ENCODE measurements around the gene WIPF3.

WIPF3 gene

DNA sequence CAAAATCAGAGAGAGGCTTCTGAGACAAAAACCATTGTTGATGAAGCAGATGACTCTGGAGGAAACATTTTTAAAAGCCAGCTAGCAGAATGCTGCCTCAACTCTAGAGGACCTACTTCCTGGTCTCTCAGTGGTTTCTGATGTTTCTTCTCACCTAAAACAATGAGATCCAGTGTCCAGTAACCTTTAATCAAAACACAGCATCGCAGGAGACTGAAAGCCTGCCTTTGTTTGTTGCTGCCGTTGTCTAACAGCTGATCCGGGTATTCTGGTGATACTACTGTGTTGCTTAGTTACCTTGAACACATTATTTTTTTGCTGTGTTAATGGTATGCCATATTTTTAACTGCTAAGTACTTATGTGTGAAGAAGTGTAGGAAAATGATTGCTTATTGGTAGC, 70.9 kb downstream of the WIPF3 start:
- DNase-seq (ENCODE audit: low spot score) = no peak
- TF ChIP-seq, protein P1, sequence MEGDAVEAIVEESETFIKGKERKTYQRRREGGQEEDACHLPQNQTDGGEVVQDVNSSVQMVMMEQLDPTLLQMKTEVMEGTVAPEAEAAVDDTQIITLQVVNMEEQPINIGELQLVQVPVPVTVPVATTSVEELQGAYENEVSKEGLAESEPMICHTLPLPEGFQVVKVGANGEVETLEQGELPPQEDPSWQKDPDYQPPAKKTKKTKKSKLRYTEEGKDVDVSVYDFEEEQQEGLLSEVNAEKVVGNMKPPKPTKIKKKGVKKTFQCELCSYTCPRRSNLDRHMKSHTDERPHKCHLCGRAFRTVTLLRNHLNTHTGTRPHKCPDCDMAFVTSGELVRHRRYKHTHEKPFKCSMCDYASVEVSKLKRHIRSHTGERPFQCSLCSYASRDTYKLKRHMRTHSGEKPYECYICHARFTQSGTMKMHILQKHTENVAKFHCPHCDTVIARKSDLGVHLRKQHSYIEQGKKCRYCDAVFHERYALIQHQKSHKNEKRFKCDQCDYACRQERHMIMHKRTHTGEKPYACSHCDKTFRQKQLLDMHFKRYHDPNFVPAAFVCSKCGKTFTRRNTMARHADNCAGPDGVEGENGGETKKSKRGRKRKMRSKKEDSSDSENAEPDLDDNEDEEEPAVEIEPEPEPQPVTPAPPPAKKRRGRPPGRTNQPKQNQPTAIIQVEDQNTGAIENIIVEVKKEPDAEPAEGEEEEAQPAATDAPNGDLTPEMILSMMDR (IDR thresholded peaks at IDR 0.05; ENCODE audit: extremely low read depth, insufficient read depth, missing control alignments) = no peak
- in situ Hi-C loops (cut with MboI; ENCODE audit: low pct_unique_long_range_greater_than_20kb, low sequenced_read_pairs, unreplicated experiment) = no loop called here

DNA sequence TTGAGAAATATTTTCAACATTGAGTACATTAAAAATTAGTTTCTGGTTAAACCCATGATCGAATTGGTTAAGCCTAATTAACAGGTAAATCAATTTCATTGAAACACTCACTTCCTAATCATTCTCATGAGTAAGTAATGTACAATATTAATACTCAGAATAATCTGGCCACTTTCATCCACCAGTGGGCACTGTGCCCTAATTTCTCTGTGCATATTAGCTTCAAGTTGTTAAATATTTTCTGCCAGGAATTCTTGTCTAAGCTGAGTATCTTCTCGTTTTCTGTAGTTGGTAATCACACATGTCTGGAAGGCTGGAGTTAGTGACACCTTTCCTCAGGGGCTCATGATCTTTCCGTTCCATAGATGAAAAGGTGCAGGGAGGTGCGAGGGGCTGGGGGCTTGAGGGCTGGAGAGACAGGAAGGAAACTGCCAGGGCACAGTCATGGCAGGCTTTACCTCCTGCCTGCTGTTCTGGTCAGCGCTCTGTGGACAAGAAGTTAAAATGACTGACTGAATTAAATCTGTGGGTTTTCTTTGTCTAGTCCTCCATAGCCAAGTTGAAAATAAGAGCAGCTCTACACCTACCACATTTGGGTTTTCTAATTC, 71.9 kb downstream of the WIPF3 start:
- no peak for DNase-seq (ENCODE audit: low spot score)
- TF ChIP-seq, protein P1 (IDR thresholded peaks at IDR 0.05; ENCODE audit: extremely low read depth, insufficient read depth, missing control alignments) = peak; percentile 58
- in situ Hi-C loops (cut with MboI; ENCODE audit: low pct_unique_long_range_greater_than_20kb, low sequenced_read_pairs, unreplicated experiment) = no loop called here

DNA sequence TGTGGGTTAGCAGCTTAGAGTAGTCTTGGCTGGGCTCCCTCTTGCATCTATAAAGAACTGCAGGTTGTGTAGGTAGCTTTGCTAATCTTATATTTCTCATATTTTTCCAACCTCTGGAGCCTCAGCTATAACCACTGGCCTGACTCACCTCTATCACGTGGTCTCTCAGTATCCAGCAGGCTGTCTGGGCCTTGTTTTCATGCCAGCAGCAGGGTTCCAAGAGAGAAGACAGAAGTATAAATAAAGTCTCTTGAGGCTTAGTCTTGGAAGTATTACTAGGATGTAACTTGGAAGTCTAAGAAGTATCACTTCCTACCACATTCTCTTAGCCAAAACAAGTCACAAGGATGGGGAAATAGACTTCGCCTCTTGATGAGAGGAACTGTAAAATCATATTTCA, 73.3 kb downstream of the WIPF3 start:
- in situ Hi-C loops (cut with MboI; ENCODE audit: low pct_unique_long_range_greater_than_20kb, low sequenced_read_pairs, unreplicated experiment) = loop anchor here (10.0 kb wide), 1 partner anchor 185 kb away; no protein-coding TSS in a partner anchor
- TF ChIP-seq, protein P1 (IDR thresholded peaks at IDR 0.05; ENCODE audit: extremely low read depth, insufficient read depth, missing control alignments) = no peak
- DNase-seq (ENCODE audit: low spot score) = no peak

DNA sequence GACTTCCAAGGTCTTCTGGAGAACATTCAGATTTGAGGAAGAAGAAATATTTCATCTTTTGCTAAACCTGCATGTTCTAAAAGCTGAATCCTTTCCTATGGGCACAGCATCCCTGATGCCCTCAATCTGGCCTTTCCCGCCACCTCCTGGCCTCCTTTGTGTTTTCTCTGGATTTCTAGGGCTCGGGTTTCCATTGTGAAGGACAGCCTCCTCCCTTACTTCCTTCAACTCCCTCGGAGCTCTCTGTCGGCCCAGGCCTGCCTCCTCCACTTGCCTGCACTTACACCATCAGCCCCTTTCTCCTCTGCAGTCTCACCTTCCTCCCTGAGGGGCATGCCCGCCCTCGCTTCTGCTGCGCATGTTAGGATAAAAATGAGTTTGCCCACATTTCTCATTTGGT, 75.4 kb downstream of the WIPF3 start:
- in situ Hi-C loops (cut with MboI; ENCODE audit: low pct_unique_long_range_greater_than_20kb, low sequenced_read_pairs, unreplicated experiment) = loop anchor here (10.0 kb wide), 1 partner anchor 183 kb away; no protein-coding TSS in a partner anchor

DNA sequence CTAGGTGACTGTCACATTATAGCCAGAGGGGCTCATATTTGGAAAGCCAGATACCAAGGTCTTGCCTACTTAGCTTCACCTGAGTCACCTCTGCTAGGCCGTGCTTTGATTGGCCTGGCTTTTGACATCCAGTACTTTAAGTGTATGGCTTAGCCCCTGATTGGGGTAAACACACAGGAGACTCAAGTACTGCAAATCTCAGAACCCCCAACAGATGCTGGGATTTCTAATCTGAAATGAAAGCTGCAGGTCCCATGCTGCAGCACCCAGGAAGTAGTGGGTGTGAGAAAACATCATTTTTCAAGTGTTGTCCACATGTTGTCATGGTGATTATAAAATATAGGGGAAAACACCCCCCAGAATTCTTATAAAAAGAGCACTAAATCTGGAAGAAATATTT, 76.2 kb downstream of the WIPF3 start:
- DNase-seq (ENCODE audit: low spot score) = no peak
- in situ Hi-C loops (cut with MboI; ENCODE audit: low pct_unique_long_range_greater_than_20kb, low sequenced_read_pairs, unreplicated experiment) = loop anchor here (10.0 kb wide), 1 partner anchor 182 kb away; no protein-coding TSS in a partner anchor

More for the DNA sequence above, 75.4 kb downstream of the WIPF3 start:
- no peak for DNase-seq (ENCODE audit: low spot score)
- TF ChIP-seq, protein P1 (IDR thresholded peaks at IDR 0.05; ENCODE audit: extremely low read depth, insufficient read depth, missing control alignments) = no peak

DNA sequence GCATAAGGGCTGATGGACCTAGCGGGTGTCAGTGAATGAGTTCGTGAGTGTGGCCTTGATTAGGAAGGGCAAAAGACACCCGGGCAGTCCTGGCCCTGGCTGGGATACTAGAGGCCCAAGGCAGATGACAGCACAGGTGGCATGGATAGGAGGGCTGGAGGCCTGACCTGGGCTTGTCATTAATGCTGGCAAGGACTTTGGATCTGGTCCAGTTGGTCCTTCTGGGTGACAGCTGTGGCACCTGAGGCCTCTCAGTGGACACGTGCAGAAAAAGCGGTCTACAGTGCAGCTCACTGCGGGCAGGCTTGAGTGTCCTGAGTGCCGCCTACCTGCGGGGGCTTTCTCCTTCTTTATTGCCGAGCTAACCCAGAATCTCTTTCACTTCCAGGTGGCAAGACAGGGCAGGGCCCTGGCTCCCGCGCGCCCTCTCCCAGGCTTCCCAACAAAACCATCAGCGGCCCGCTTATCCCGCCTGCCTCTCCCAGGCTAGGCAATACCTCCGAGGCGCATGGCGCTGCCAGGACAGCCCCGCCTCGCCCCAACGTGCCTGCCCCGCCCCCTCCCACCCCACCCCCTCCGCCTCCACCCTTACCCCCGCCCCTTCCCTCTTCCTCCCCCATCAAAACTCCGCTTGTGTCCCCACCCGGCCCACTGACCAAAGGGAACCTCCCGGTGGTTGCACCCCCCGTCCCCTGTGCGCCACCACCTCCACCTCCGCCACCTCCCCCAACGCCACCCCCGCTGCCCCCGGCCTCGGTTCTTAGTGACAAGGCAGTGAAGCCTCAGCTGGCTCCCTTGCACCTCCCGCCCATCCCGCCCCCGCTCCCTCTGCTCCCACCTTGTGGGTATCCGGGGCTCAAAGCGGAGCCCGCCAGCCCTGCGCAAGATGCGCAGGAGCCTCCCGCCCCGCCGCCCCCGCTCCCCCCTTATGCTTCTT, 77.4 kb downstream of the WIPF3 start:
- in situ Hi-C loops (cut with MboI; ENCODE audit: low pct_unique_long_range_greater_than_20kb, low sequenced_read_pairs, unreplicated experiment) = loop anchor here (10.0 kb wide), 1 partner anchor 181 kb away; no protein-coding TSS in a partner anchor
- no peak for DNase-seq (ENCODE audit: low spot score)
- TF ChIP-seq, protein P1 (IDR thresholded peaks at IDR 0.05; ENCODE audit: extremely low read depth, insufficient read depth, missing control alignments) = no peak

More for the DNA sequence above, 76.2 kb downstream of the WIPF3 start:
- TF ChIP-seq, protein P1 (IDR thresholded peaks at IDR 0.05; ENCODE audit: extremely low read depth, insufficient read depth, missing control alignments) = no peak
